GM12872 (cell line): ENCODE data around the gene SH3BP4.

Experiments
- CTCF ChIP-seq: IDR thresholded peaks from 3 replicates; pipeline ENCODE4 v1.5.1; 2011; ENCODE audit warnings: low read depth, mild to moderate bottlenecking, low read length, moderate library complexity; ENCODE audit not compliant: insufficient read depth

SH3BP4 gene

GRCh38 chr2:235088496-235088921, 136.7 kb downstream of the SH3BP4 start:
- no peak for TF ChIP-seq CTCF

- TF ChIP-seq CTCF = no peak
Observed at GRCh38 chr2:235091421-235091820, 139.6 kb downstream of the SH3BP4 start.

- no peak for TF ChIP-seq CTCF
Observed at GRCh38 chr2:235091983-235092382, 140.2 kb downstream of the SH3BP4 start.

- no peak for TF ChIP-seq CTCF
Observed at GRCh38 chr2:235092433-235093223, 140.8 kb downstream of the SH3BP4 start.

- no peak for TF ChIP-seq CTCF
Observed at GRCh38 chr2:235094457-235094856, 142.6 kb downstream of the SH3BP4 start.

GRCh38 chr2:235095569-235095968, 143.8 kb downstream of the SH3BP4 start:
- TF ChIP-seq CTCF = no peak

- TF ChIP-seq CTCF = no peak
Observed at GRCh38 chr2:235096447-235096846, 144.6 kb downstream of the SH3BP4 start.

GRCh38 chr2:235097196-235097595, 145.4 kb downstream of the SH3BP4 start:
- no peak for TF ChIP-seq CTCF
